ENCODE measurements around the gene DNAH12. TPM values are rescaled to one million over a fixed set of nuclear protein-coding genes. Genes with fewer than 3 reads are reported as not detected.

DNAH12 gene
- total RNA-seq, 4 donors from 2014 or later, result under 0.01 to 1.1 (median 0.15) TPM

- Histone ChIP-seq H3K36me3 (peaks cover 0 to 45% (median 0%) of the 10 kb centered on the region in 3 donors), H3K4me1 (no peaks in the 10 kb centered on the region), H3K27ac (no peak overlapping the region), H3K4me3 (no peak overlapping the region), H3K27me3 (no peaks in the 10 kb centered on the region), H3K9me3 (no peaks in the 10 kb centered on the region)
- DNase-seq (ENCODE audit: low spot score in 2 of 2), result no peak
- 96% methylated on average over 2 of the region's 2 CpGs for WGBS, 2 donors
- no peak for TF ChIP-seq EP300 (IDR thresholded peaks at IDR 0.05)
- no peak for TF ChIP-seq POLR2A (IDR thresholded peaks at IDR 0.05)
- TF ChIP-seq CTCF (IDR thresholded peaks at IDR 0.05), result no peak
Observed at GRCh38 chr3:57275393-57275792, 268.8 kb downstream of the DNAH12 start.

- Histone ChIP-seq H3K36me3 (peaks cover 0 to 50% (median 0%) of the 10 kb centered on the region in 3 donors), H3K27ac (no peak overlapping the region), H3K9me3 (no peaks in the 10 kb centered on the region), H3K4me3 (no peak overlapping the region), H3K4me1 (no peaks in the 10 kb centered on the region), H3K27me3 (no peaks in the 10 kb centered on the region)
- 97 to 98% methylated on average over 6 of the region's 6 CpGs for WGBS, 2 donors
- DNase-seq (ENCODE audit: low spot score in 2 of 2), result no peak
- TF ChIP-seq CTCF (IDR thresholded peaks at IDR 0.05), result no peak
- no peak for TF ChIP-seq EP300 (IDR thresholded peaks at IDR 0.05)
- no peak for TF ChIP-seq POLR2A (IDR thresholded peaks at IDR 0.05)
Observed at GRCh38 chr3:57274845-57275244, 269.3 kb downstream of the DNAH12 start.

- no peak for TF ChIP-seq EP300 (IDR thresholded peaks at IDR 0.05)
- no peak for TF ChIP-seq POLR2A (IDR thresholded peaks at IDR 0.05)
- TF ChIP-seq CTCF (IDR thresholded peaks at IDR 0.05), result no peak
- WGBS, 2 donors, result 77 to 86% methylated on average over 1 of the region's 1 CpG
- Histone ChIP-seq H3K27me3 (no peaks in the 10 kb centered on the region), H3K27ac (no peak overlapping the region), H3K9me3 (peaks cover 0 to 12% (median 0%) of the 10 kb centered on the region in 4 donors), H3K36me3 (peaks cover 0 to 88% (median 10%) of the 10 kb centered on the region in 3 donors), H3K4me3 (no peak overlapping the region), H3K4me1 (no peaks in the 10 kb centered on the region)
- no peak for DNase-seq (ENCODE audit: low spot score in 2 of 2)
Observed at GRCh38 chr3:57268416-57268815, 275.7 kb downstream of the DNAH12 start.

- Histone ChIP-seq H3K4me3 (no peak overlapping the region), H3K36me3 (peaks cover 0 to 100% (median 9%) of the 10 kb centered on the region in 3 donors), H3K4me1 (no peaks in the 10 kb centered on the region), H3K27me3 (no peaks in the 10 kb centered on the region), H3K9me3 (peaks cover 0 to 12% (median 0%) of the 10 kb centered on the region in 4 donors), H3K27ac (no peak overlapping the region)
- TF ChIP-seq CTCF (IDR thresholded peaks at IDR 0.05) (no peak), POLR2A (IDR thresholded peaks at IDR 0.05) (no peak), EP300 (IDR thresholded peaks at IDR 0.05) (no peak)
- DNase-seq (ENCODE audit: low spot score in 2 of 2), result no peak
- WGBS, 2 donors, result 96% methylated on average over 3 of the region's 3 CpGs
Observed at GRCh38 chr3:57261929-57262328, 282.2 kb downstream of the DNAH12 start.

GRCh38 chr3:57261119-57261518, 283.0 kb downstream of the DNAH12 start:
- peaks cover 0 to 12% (median 0%) of the 10 kb centered on the region in 4 donors for H3K9me3 ChIP-seq
- DNase-seq (ENCODE audit: low spot score in 2 of 2), result no peak
- H3K4me3 ChIP-seq, result no peak overlapping the region
- no peak overlapping the region for H3K27ac ChIP-seq
- WGBS, 2 donors, result 89 to 93% methylated on average over 4 of the region's 4 CpGs
- no peaks in the 10 kb centered on the region for H3K4me1 ChIP-seq
- no peaks in the 10 kb centered on the region for H3K27me3 ChIP-seq
- TF ChIP-seq POLR2A (IDR thresholded peaks at IDR 0.05) (no peak), EP300 (IDR thresholded peaks at IDR 0.05) (no peak), CTCF (IDR thresholded peaks at IDR 0.05) (no peak)
- peaks cover 0 to 94% (median 9%) of the 10 kb centered on the region in 3 donors for H3K36me3 ChIP-seq

All from tibial nerve (tissue), 4 donors.